ENCODE results near the gene NLGN1.

The NLGN1 gene

GRCh38 chr3:173770011-173770410 is 372.5 kb downstream of the NLGN1 start:
- DNase-seq (ENCODE audit: low read depth) = no peak

GRCh38 chr3:173770796-173771573 is 373.4 kb downstream of the NLGN1 start:
- DNase-seq (ENCODE audit: low read depth) = no peak

GRCh38 chr3:173773800-173774199 is 376.3 kb downstream of the NLGN1 start:
- no peak for DNase-seq (ENCODE audit: low read depth)

GRCh38 chr3:173774294-173774693 is 376.8 kb downstream of the NLGN1 start:
- no peak for DNase-seq (ENCODE audit: low read depth)

- no peak for DNase-seq (ENCODE audit: low read depth)
Measured at GRCh38 chr3:173778251-173778650, 380.7 kb downstream of the NLGN1 start.

- DNase-seq (ENCODE audit: low read depth) = no peak
Measured at GRCh38 chr3:173780067-173780466, 382.5 kb downstream of the NLGN1 start.

GRCh38 chr3:173785004-173785403 is 387.5 kb downstream of the NLGN1 start:
- DNase-seq (ENCODE audit: low read depth) = no peak

- no peak for DNase-seq (ENCODE audit: low read depth)
Measured at GRCh38 chr3:173789530-173790162, 392.1 kb downstream of the NLGN1 start.

GRCh38 chr3:173793963-173794362 is 396.4 kb downstream of the NLGN1 start:
- DNase-seq (ENCODE audit: low read depth) = no peak

GRCh38 chr3:173796405-173796804 is 398.9 kb downstream of the NLGN1 start:
- DNase-seq (ENCODE audit: low read depth) = no peak

GRCh38 chr3:173796890-173797289 is 399.3 kb downstream of the NLGN1 start:
- no peak for DNase-seq (ENCODE audit: low read depth)

- no peak for DNase-seq (ENCODE audit: low read depth)
Measured at GRCh38 chr3:173799060-173799816, 401.7 kb downstream of the NLGN1 start.

GRCh38 chr3:173800154-173800553 is 402.6 kb downstream of the NLGN1 start:
- DNase-seq (ENCODE audit: low read depth) = no peak

- DNase-seq (ENCODE audit: low read depth) = no peak
Measured at GRCh38 chr3:173814809-173815208, 417.3 kb downstream of the NLGN1 start.

- DNase-seq (ENCODE audit: low read depth) = no peak
Measured at GRCh38 chr3:173819368-173819767, 421.8 kb downstream of the NLGN1 start.

GRCh38 chr3:173823911-173824460 is 426.4 kb downstream of the NLGN1 start:
- no peak for DNase-seq (ENCODE audit: low read depth)

GRCh38 chr3:173825730-173826129 is 428.2 kb downstream of the NLGN1 start:
- DNase-seq (ENCODE audit: low read depth) = no peak

- DNase-seq (ENCODE audit: low read depth) = no peak
Measured at GRCh38 chr3:173826416-173826815, 428.9 kb downstream of the NLGN1 start.

- DNase-seq (ENCODE audit: low read depth) = no peak
Measured at GRCh38 chr3:173826901-173827609, 429.5 kb downstream of the NLGN1 start.

- DNase-seq (ENCODE audit: low read depth) = no peak
Measured at GRCh38 chr3:173838644-173839043, 441.1 kb downstream of the NLGN1 start.

GRCh38 chr3:173839859-173840258 is 442.3 kb downstream of the NLGN1 start:
- no peak for DNase-seq (ENCODE audit: low read depth)

- DNase-seq (ENCODE audit: low read depth) = no peak
Measured at GRCh38 chr3:173841334-173841733, 443.8 kb downstream of the NLGN1 start.
